GM18867 (cell line): ENCODE data around the gene COG1.

Source experiments
- ATAC-seq: cut with Tn5 transposase; IDR thresholded peaks from one replicate; pipeline ENCODE4 v1.9.1; 2021; ENCODE audit warnings: mild to moderate bottlenecking, moderate library complexity; ENCODE audit not compliant: unreplicated experiment

COG1 gene

DNA sequence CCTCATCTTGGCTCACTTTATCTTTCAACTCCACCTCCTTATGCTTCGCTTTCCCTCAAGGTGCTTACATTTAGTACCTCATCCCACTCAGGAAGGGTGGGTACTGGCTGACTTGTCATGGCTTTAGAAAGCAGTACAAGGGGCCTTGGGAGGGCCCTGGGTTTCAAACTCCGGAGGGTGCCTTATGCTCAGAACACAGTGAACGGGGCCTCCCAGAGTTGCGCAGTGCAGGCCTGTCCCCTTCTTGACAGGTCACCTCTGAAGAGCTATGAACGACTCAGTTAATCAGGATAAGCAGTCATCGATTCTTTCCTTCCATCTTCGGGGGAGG is 6.0 kb downstream of the COG1 start:
- no peak for ATAC-seq

GRCh38 chr17:73199751-73200317 is 7.0 kb downstream of the COG1 start:
- no peak for ATAC-seq

DNA sequence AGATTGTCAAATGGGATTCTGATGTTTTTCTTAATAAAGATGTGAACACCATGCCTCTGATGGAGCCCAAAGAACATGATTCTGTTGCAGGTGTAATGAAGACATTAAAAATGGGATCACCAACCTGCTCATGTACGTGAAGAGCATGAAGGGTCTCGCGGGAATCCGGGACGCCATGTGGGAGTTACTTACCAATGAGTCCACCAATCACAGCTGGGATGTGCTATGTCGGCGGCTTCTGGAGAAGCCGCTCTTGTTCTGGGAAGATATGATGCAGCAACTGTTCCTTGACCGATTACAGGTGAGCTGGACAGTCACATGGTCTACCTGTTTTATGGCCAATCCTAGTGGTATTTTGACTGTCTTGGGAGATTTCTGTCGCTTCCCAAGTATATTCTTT is 7.6 kb downstream of the COG1 start:
- ATAC-seq, result no peak

DNA sequence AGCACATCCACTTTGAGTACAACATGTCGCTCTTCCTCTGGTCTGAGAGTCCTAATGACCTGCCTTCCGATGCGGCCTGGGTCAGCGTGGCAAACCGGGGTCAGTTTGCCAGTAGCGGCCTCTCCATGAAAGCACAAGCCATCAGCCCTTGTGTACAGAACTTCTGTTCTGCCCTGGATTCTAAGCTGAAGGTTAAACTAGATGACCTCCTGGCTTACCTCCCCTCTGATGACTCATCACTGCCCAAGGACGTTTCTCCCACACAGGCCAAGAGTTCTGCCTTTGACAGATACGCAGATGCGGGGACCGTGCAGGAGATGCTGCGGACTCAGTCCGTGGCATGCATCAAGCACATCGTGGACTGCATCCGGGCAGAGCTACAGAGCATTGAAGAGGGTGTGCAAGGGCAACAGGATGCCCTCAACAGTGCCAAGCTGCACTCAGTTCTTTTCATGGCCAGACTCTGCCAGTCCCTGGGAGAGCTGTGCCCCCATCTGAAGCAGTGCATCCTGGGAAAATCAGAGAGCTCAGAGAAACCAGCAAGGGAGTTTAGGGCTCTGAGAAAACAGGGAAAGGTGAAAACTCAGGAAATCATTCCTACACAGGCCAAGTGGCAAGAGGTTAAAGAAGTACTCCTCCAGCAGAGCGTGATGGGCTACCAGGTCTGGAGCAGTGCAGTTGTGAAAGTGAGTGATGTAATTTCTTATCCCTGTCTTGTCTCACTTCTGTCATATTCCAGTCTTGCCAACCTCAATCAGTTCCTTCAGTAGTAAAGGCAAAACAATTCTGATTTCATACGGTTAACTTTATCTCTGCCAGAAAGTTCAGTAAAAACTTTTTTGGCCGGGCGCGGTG is 8.6 kb downstream of the COG1 start:
- ATAC-seq, result no peak

GRCh38 chr17:73203135-73203787 is 10.4 kb downstream of the COG1 start:
- ATAC-seq, result no peak

GRCh38 chr17:73203788-73204479 is 11.1 kb downstream of the COG1 start:
- no peak for ATAC-seq

- no peak for ATAC-seq
Measured at GRCh38 chr17:73205459-73205961, 12.7 kb downstream of the COG1 start.

- no peak for ATAC-seq
Measured at GRCh38 chr17:73208139-73208827, 15.4 kb downstream of the COG1 start.

DNA sequence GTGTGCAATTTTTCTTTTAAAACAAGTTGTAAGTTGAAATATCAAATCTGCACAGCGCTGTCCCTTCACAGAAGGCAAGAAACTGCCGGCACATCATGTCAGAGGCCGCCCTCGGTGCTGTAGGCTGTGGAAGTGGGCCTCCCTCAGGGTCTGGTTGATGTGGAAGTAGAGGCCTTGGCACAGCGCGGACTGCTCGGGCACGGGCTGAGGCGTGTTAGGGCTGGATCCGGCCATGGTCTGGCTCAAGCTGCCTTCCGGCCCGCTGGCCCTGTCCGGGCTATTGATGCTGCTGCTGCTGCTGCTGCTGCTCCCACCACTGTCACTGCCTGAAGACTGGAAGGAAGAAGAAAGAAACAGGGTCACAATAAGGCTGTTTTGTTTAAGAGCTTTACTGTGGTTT is 16.6 kb downstream of the COG1 start:
- no peak for ATAC-seq

- no peak for ATAC-seq
Measured at GRCh38 chr17:73210002-73210678, 17.3 kb downstream of the COG1 start.

DNA sequence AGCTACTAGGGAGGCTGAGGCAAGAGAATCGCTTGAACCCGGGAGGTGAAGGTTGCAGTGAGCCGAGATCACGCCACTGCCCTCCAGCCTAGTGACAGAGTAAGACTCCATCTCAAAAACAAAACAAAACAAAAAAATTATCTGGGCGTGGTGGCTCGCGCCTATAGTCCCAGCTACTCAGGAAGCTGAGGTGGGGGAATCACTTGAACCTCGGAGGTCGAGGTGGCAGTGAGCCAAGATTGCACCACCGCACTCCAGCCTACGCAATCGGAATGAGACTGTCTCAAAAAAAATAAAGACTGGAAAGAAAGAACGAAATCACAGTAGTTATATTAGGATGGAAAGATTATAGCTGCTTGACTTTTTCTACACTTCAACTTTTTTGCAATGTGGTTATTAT is 18.9 kb downstream of the COG1 start:
- ATAC-seq, result no peak

GRCh38 chr17:73214008-73214407 is 21.2 kb downstream of the COG1 start:
- ATAC-seq, result no peak

GRCh38 chr17:73214851-73215250 is 22.0 kb downstream of the COG1 start:
- ATAC-seq, result no peak

GRCh38 chr17:73215447-73215846 is 22.6 kb downstream of the COG1 start:
- no peak for ATAC-seq

- ATAC-seq, result no peak
Measured at GRCh38 chr17:73223626-73224230, 30.9 kb downstream of the COG1 start.

GRCh38 chr17:73224237-73224636 is 31.4 kb downstream of the COG1 start:
- no peak for ATAC-seq

DNA sequence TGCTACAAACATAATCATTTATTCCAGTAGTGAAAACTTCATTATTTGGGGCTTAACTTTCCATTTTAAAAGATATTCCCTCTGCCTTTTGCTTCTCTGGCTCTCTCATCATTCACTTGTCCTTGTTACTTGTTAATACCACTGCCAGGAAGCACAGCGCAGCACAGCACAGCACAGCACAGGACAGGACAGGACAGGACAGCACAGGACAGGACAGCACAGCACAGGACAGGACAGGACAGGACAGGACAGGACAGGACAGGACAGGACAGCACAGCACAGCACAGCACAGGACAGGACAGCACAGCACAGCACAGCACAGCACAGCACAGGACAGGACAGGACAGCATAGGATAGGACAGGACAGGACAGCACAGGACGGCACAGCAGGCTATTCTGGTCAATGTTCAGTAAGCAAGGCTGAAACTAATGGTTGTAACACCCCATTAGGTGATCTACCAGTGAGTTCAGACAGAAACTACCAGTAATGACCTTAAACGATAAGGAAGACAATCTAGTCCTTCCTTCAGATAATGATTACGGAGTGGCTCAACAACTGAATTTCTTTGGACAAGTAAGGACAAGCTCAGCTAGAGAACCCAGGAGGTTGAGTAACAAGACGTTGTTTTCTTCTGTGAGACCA is 31.9 kb downstream of the COG1 start:
- no peak for ATAC-seq

- ATAC-seq, result no peak
Measured at GRCh38 chr17:73226556-73227172, 33.8 kb downstream of the COG1 start.

DNA sequence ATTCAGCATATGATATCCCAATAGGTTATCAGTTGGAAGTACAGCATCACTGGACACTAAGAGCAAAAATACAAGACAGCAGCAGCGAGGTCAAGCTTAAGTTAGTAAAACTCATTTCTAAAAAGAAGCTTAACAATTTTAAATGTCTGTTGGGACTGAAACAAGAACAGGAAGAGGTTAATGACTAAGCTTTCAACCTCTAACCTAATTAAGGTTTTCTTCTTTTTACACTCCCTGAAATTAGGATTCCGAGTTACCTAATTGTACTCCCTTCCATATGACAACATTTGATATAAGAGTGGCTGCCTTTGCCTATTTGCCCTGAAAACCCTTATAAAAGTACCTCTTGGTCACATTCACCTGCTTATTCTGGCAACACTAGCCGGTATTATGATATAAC is 34.5 kb downstream of the COG1 start:
- no peak for ATAC-seq
